Thyroid gland (tissue), 4 donors: ENCODE results near the gene PLEKHN1.

ENCODE experiments used
- CTCF ChIP-seq, 6 experiments: fragments of 200-600 bp in 3 of 6; fragments of 450-650 bp in 3 of 6; sonication (generic) in 3 of 6; IDR thresholded peaks; one replicate each; pipeline ENCODE4 v1.5.1; 2016 to 2019; ENCODE audit warnings: antibody characterized with exemption in 6 of 6, mild to moderate bottlenecking in 2 of 6, inconsistent platforms in 1 of 6, moderate library complexity in 1 of 6
- POLR2A ChIP-seq, 2 donors: fragments of 450-650 bp; IDR thresholded peaks; one replicate each; pipeline ENCODE4 v1.6.1; 2017; ENCODE audit warnings: antibody characterized with exemption in 2 of 2, mild to moderate bottlenecking in 2 of 2, moderate library complexity in 1 of 2

- TF ChIP-seq CTCF (IDR thresholded peaks at IDR 0.05): peak in 5 of 6 experiments; percentile 36 to 54 (median 44)
- no peak for TF ChIP-seq POLR2A (IDR thresholded peaks at IDR 0.05)
These were observed 45.1 kb upstream of the PLEKHN1 start for GRCh38 chr1:921011-921837.
